GM18526 (cell line): ENCODE results near the gene NCMAP.

Experiments
- POLR2A ChIP-seq: IDR thresholded peaks from 3 replicates; pipeline ENCODE4 v1.6.1; 2011; ENCODE audit not compliant: insufficient read length; ENCODE audit errors: extremely low read depth

NCMAP gene

DNA sequence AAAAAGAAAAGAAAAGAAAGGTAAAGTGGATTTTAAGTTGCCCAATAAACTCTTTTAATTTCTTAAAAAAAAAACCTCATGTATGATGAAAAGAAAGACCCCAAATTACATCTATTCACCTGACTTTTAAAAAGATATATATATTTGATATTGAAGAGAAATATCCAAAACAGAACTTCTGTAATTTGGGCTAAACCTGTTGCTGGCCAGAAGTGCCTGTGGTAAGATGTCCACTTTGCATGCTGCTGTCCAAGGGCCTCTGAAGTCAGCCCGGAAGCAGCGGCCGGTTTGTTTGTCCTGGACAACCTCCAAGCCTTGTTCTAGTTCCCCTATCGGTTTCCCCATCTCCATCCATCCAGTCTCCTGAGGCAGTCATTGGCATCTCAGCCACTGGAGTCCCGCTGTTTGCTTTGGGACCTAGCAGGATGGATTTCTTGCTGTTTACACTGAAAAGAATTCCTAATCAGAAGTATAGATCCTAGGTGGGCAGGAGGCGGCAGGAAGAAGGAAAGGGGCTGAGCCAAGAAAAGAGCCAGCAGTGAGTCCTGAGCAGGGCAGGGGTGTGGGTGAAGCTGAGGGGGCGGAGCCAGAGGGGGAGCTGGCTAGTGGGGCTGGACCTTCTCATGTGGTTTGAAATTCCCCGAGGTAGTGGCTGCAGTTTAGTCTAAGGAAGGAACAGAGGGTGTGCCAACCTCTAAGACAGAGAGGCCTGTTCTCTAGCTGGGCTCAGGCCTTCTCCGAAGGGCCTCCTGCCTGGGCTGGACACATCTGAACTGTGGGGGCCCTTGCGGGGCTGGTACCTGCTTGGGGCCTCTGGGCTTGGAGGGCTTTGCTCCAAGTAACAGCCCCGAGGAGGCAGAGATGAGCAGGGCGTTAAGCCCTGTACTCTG, 3.3 kb downstream of the NCMAP start:
- no peak for TF ChIP-seq POLR2A

DNA sequence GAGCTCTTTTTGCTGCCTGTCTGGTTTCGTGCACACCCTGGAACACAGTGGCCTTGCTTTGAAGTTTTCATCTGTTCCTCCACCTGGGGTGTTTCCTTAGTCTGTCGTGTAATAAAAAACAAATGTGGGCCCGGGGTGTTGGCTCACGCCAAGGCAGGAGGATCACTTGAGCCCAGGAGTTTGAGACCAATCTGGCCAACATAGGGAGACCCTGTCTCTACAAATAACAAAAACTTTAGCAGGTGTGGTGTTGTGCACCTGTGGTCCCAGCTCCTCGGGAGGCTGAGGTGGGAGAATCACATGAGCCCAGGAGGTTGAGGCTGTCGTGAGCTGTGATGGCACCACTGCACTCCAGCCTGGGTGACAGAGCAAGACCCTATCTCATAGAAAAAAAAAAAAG, 4.5 kb downstream of the NCMAP start:
- no peak for TF ChIP-seq POLR2A

DNA sequence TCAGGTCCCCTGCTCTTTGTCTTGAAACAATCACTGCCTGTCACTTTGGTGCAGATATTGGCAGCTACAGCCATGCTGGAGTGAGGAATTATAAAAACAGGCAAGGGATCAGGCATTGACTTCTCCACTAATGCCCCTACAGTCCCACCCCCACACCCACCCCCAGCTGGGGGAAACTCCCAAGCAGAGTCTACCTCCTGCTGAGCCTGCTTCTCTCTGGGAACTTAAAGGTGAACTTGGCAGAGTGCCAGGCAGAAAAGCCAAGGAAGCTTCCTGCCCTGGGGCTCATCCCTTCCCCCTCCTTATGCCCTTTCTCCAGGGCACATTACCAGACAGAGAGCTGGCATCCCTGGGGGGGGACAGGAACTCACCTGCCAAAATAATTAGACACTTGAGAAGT, 6.7 kb downstream of the NCMAP start:
- TF ChIP-seq POLR2A = no peak

DNA sequence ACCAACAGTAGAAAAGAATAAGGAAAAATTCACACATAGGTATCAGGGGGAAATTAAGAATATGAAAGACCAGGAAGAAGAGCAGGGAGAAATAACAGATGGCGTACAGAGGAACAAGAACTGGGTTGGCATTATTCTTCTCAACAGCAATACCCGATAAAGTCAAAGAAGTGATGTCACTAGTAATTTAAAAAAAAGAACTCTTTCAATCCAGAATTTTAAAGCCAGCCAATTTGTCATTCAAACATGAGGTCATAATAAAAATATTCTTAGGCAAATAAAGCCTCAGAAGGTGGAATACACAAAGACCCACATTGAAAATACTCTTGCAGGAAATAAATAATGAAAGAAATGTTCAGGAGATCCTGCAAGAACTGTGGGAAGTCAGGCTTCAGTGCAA, 8.8 kb downstream of the NCMAP start:
- TF ChIP-seq POLR2A = no peak

DNA sequence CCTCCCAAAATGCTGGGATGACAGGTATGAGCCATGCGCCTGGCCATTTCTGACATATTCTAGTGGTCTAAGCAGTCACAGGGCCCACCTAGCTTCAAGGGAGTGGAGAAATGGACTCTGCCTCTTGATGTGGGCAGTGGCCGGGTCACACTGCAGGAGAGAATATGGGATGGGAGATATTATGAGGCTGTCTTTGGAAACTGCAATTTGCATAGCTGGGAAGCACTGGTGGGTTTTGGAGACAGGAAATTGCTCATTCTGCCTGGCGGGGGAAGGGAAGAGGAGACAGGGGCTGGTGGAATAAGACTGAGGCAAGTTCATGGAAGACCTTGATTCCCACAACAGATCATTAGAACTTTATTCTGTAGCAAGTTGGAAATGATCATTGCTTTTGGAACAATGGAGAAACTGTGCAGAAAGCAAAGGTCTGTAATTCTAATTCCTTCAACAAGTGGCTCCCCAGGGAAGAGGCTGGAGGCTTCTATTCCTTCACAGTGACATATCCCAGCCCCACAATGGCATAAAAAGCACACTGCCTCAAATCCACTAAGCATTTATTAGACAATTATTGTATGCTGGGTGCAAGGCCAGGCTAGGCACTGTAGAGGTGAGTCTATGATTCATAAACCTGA, 10.5 kb downstream of the NCMAP start:
- no peak for TF ChIP-seq POLR2A

DNA sequence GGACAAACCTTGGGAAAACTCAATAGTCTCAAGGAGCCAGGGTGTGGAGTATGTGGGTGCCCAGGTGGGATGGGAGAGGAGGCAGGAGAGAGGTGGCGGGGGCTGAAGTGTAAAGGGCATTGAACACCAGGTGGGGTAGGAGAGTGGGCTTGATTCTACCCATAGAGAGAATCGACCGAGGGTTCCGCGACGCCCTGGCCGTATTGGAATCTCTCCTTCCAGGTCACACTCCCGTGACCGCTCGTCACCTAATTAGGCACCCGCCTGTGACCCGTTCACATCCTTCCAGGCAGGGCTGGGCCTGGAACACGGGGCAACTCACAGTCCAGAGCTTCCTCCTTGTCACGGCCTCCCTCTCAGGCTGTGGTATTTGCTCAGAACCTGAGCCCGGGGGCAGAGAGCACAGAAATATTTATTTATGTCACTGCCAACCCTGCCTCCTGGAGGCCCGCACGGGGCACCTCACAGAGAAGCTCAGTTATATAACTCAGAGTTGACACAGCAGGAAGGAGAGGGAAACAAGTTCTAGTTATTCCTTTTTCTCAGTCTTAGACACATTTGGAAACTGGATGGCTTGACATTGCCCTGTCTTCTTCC, 12.0 kb downstream of the NCMAP start:
- TF ChIP-seq POLR2A = no peak

DNA sequence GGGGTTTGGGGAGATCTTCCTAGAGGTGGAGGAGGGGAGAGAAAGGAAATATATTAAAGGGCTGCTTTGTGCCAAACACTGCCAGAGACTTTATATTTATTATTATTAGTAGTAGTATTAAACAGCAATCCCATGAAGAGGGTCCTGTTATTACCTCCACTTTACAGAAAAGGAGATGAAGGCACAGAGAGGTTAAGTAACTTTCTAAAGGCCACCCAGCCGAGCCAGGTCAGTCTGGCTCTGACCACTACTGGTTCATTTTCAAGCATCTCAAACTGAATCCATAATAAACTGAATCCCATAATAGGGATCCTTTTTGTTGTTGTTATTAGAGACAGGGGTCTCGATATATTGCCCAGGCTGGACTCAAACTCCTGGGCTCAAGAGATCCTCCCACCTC, 12.6 kb downstream of the NCMAP start:
- TF ChIP-seq POLR2A = no peak

DNA sequence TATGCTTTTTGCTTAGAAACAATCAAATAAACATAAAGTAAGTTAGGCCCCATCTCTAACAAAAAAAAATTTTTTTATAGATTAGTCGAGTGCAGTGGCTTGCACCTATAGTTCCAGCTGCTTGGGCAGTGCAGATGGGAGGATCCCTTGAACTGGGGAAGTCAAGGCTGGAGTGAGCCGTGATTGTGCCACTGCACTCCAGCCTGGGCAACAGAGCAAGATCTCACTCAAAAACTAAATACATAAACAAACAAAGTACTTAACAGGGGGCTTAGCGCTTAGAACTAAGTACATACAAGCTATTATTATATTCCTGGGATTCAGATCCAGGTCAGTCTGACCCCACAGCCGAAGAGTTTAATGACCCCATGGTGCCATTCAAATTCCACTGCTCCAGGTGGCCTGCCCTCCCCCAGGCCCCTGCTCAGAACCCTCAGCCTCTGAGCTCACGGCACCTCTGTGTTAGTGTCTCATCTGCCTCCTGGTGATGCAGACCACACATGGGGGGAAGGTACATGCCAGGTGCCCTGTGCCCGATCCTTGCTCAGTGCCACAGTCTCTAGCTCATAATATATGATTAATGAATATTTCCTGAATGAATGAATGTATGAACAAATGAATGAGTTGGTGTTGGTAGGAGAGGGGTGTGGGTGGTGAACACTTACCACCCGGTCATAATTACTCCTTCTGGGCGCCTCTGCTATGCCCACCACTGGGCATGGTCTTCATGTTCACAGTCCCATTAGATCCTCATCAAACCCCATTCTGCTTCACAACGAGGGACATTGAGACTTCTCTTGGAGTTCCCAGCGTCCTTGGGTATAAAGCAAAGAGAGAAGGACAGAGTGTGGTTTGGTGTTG, 14.6 kb downstream of the NCMAP start:
- no peak for TF ChIP-seq POLR2A

DNA sequence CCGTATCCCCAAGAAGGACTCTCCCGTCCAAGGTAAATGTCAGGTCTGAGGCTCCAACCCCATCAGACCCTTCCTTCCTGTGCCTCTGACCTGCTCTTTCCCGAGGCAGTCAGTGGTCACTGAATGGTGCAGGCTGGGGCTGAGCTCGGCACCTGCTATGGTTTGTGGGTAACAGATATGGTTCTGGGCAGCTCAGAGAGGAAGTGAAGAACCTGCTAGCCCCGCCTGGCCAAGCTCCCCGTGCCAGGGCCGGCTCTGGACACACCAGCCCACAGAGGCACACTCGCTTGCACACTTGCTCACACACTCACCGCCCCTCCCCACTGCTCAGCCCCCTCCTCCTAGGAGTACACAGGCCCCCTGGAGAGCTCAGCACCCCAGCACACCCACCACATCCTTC, 16.4 kb downstream of the NCMAP start:
- TF ChIP-seq POLR2A = no peak

DNA sequence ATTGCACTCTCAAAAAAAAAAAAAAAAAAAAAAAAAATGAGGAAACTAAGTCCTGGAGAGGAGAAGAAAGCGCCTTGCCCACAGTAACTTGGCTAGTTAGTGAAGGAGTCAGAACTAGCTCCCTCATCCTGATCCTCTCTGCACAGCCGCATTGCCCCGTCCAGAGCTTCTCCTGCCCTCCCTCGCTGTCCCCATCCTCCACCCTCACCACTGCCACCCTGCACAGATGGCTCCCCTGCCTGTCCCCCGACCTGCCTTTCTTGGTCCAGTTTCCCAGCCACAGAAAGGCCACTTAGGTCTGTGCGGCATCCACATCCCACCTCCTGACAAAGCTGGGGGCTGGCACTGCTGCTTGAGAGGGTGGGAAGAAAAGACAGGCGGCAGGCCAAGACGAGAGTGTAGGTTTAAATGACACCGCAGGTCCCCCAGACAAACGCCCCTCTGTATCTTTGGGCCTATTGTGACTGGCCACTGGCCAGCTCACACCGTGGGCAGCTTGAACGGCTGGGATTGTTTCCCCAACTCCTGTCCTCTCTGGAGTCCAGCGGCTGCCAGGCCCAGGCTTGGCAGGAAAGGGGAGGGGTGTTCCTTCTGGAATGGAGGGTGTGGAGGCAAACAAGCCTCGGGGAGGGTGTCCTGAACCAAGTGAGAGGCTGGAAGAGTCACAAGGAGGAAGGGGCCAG, 20.2 kb downstream of the NCMAP start:
- no peak for TF ChIP-seq POLR2A

DNA sequence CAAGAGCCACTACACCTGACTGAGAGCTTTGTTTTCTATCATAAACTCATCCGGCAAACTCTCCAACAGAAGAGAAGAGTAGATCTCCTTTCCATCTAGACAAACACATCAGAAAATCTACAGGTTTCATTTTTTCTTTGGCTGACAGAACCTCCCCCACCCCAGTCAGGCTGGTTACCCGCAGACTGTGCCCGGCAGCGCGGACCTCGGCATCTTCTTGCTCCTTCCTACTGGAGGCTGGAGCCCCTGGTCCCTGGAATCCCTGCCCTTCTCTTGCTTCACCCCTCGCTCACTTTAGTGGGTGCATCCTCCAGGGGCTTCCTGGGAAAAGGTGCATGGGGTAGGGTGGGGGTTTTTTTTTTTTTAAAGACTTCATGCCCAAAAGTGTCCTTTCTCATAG, 23.0 kb downstream of the NCMAP start:
- TF ChIP-seq POLR2A = no peak

DNA sequence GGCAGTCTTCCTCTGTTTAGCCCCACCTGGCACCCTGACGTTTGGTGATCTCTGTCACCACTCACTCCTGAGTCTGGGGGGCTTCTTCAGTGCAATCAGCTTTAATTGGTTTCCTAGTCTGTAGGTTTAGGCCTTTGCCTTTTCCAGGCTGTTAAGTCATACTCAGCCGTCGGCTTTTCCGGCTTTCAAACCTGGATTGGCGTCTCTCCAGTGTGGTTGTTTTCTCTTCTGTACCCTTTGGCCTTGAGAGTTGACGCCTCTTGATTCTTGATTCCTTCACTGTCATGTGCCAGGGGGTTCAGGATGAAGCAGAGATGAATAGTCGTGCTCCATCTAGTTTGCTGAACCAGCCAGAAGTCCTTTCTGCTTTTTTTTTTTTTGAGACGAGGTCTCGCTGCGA, 24.9 kb downstream of the NCMAP start:
- no peak for TF ChIP-seq POLR2A

DNA sequence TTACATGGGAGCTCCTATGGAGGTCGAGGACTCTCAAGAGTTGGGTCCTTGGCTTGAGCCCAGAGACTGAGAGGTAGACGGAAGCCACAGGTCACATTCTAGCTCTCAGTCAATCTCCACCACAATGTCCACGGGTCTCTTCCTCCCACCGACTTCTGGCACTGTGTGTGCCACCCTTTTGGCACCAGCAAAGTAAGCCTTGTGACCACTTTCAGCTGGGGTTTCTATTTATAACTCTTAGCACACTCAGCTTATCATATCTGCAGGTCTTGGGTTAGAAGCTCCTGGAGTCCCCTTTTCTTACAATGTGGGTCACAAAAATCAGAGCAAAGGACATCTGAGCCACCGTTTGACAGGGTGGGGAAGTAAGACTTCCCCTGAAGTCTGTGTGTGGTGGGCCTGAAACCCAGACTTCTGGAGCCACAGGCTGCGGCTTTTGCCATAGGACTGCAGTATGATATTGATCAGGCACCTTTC, 28.3 kb downstream of the NCMAP start:
- TF ChIP-seq POLR2A = no peak

DNA sequence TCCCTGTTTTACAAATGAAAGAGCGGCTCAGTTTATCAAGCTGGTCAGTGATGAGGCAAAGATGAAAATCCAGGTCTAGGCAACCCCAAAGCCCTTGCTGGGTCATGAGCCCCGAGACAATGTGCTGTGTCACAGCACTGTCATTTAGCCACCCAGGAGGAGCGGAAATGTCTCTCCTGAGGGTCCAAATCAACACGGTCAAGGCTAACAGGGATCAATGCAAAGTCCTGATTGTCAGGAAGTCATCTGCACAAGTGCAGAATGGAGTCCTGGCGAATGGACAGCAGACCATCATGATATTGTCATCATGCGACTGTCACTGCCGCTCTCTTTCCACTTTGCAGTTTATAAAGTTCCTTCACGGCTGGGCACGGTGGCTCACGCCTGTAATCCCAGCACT, 30.2 kb downstream of the NCMAP start:
- TF ChIP-seq POLR2A = no peak

DNA sequence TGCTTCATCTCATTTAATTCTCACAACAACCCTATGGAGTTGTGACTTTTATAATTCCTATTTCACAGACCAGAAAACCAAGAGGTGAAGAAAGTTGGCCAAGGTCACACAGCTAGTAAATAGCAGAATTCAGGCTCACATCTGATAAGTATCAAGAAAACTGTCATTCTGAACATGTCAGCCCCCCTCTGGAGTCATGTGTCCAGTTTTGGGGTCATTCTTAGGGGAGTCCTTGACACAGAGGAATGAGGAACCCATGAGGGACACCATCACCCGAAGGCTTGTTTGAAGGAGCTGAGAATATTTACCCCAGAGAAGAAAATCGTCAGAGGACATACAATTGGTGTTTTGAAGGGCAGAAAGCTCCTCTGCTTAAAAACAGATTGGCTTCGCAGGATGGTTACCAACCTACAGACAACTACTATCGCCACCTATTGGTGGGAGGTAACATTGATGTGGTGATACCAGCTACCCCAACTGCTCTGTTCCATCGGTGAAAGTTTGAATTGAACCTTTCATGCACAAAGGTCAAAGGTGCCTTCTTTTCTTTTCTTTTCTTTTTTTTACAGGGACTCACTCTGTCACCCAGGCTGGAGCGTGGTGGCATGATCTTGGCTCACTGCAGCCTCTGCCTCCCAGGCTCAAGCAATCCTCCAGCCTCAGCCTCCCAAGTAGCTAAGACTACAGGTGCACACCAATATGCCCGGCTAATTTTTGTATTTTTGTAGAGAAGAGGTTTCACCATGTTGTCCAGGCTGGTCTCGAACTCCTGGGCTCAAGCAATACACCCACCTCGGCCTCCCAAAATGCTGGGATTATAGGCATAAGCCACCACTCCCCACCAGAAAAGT, 31.3 kb downstream of the NCMAP start:
- no peak for TF ChIP-seq POLR2A
